Stimulated activated CD8-positive, alpha-beta memory T cell treated with anti-CD3 and anti-CD28 coated beads, Interleukin-4, amount 100 ng/mL, for 24 hours (primary cell): Measurements from ENCODE around the gene CHST2.
"Not testable (repeated sequence)": the region's sequence is repeated elsewhere in the genome, so short reads cannot be mapped to it uniquely, and the experiment has no call there.

ENCODE experiments used
- DNase-seq: peaks from one replicate; pipeline ENCODE4 v3.0.0-alpha.2; 2020; ENCODE audit warnings: low read depth

Gene CHST2

DNA sequence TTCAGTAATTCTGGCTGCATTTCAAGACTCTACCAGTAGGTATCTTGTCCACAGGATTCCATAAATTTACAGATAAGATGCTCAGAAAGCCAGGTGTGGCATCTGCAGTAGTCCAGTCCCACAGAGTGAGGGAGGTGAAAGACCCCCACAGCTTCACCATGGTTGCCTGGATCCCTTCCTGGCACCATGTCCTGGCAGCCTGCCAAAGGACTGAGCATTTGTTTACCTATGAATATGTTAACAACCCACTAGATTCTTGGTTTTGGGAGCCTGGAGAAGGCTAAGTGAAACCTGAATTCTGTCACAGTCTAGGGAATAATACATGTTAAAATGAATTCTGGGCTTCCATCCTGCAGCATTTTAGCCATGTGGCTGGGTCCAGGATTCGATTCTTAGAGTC lies 14.9 kb downstream of the CHST2 start:
- DNase-seq: no peak

GRCh38 chr3:143135150-143135549 lies 15.6 kb downstream of the CHST2 start:
- no peak for DNase-seq

DNA sequence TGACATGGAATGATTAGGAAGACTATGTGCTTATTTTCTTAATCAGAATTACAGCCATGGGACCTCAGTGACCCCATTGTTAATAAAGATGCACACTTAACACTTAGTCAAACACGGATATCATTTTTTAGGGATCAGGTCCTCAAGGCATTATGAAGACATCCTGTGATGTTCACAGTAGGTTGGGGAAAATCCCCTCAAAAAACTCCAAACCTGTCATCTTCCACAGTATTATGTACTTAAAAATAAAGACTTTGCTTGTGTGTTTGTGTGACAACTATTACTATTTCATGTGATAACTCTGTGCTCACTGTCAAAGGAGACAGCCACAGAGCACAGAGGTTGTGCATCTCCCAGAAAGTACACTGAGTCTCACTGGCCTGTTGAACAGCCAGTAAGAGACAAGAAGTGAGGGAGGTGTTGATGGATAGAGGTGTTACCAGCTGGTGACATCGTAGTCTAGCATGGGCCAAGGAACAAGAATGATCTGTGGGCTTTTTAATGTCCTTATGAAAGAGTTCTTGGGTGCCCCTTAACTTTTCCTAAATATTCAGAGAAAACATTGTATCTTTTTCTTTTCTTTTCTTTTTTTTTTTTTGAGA lies 18.0 kb downstream of the CHST2 start:
- DNase-seq: no peak

GRCh38 chr3:143138953-143139352 lies 19.4 kb downstream of the CHST2 start:
- DNase-seq: no peak

GRCh38 chr3:143139762-143140161 lies 20.2 kb downstream of the CHST2 start:
- no peak for DNase-seq

DNA sequence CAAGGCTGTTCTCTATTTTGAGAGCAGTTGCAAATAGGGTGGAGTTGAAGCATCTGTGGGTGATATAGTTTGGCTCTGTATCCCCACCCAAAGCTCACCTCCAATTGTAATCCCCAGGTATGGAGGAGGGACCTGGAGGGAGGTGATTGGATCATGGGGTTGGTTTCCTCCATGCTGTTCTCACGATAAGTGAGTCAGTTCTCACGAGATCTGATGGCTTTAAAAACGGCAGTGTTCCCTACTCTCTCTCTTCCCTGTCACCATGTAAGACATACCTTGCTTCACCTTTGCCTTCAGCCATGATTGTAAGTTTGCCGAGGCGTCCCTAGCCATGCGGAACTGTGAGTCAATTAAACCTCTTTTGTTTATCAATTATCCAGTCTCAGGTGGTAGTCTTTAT lies 21.0 kb downstream of the CHST2 start:
- no peak for DNase-seq

GRCh38 chr3:143142354-143142753 lies 22.8 kb downstream of the CHST2 start:
- no peak for DNase-seq

- DNase-seq: no peak
Measured at GRCh38 chr3:143145906-143146305, 26.3 kb downstream of the CHST2 start.

- no peak for DNase-seq
Measured at GRCh38 chr3:143146486-143147274, 27.1 kb downstream of the CHST2 start.

- no peak for DNase-seq
Measured at GRCh38 chr3:143147707-143148106, 28.1 kb downstream of the CHST2 start.

GRCh38 chr3:143150071-143150470 lies 30.5 kb downstream of the CHST2 start:
- no peak for DNase-seq

GRCh38 chr3:143151004-143151731 lies 31.6 kb downstream of the CHST2 start:
- no peak for DNase-seq

DNA sequence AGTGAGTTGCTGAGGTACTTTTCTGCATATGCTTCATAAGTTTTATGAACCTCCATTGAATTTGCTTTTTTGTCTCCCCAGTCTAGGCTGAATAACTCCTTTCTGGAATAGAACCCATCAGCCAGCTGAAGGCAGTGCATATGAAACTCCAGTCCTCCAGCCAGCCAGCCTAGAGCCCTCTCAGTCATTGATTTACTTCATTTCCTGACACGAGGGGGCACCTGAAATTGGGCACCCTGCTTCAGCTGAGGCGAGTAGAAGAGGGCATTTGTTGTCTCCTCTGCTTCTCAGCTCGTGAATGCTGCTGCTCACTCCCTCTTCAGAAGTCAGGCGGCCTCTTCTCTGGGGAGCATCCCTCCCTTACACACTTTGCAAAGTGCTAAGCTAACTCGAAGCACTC lies 32.5 kb downstream of the CHST2 start:
- no peak for DNase-seq

- no peak for DNase-seq
Measured at GRCh38 chr3:143155756-143156155, 36.2 kb downstream of the CHST2 start.

GRCh38 chr3:143158014-143158988 lies 38.7 kb downstream of the CHST2 start:
- no peak for DNase-seq

DNA sequence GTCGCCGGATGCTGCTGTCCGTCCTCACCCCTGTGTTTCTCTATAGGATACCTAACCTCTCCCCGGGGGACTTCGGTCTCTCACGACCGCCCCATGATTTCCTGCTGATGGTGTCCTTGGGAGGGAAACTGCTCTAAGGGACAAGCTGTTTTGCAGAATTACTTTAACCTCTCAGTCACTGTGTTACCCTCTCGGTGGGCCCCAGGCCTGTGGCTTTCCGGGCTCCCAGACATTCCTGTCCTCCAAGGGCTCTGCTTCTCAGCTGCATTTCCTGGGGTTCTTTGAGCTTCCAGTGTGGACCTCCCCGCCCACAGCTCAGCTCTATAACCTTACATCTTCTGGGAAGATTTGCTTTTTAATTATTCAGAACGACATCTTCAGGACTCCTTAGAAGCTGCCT lies 40.9 kb downstream of the CHST2 start:
- no peak for DNase-seq

DNA sequence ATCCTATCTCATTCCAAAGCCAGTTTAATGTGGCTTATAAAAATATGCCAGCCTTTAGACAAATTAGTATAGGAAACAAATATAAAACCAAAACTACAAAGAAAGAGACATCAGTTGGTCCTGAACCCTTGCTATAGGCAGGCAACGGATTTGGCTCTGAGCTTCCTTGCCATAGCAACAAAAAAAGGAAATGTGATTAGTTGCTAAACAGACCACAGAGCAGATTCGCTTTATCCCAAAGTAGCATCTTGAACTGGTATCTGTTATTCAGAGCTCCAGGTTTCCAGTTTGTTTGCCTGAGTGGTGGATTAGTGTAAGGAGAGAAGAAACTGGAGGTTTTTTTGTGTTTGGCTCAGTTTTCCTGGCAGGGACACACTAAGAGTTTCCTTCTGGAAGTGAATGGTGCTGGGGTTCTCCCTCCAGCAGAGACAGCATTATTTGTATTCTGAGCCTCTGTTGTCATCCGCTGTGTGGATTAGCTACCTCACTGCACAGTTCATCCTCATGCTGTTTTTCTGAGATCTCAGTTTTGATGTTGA lies 44.1 kb downstream of the CHST2 start:
- no peak for DNase-seq

DNA sequence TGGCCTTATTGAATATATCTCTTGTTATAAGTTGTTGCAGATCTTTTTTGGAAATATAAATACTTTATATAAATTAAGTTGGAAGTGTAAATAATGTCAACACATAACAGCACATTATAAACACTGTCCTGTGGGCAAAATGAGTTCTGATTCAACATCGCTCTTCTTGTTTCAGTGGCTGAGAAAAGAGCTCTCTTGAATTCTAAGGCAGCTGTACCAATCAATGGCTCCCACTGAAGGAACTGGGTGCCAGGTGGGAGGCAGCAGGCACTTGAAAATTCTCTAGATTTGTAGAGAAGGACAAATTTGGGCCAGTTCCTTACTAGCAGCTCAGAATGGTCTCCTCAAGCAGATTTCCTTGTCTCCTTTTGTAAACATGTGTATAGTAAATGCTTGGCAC lies 45.6 kb downstream of the CHST2 start:
- DNase-seq: no peak

- not testable (repeated sequence) for DNase-seq
Measured at GRCh38 chr3:143165612-143166285, 46.2 kb downstream of the CHST2 start.

GRCh38 chr3:143166376-143166775 lies 46.8 kb downstream of the CHST2 start:
- no peak for DNase-seq
